LNCAP (cell line): ENCODE measurements around the gene ARHGAP10.

Experiments
- CTCF ChIP-seq: fragments of 450-650 bp; IDR thresholded peaks from 2 replicates; pipeline ENCODE4 v1.5.1; 2017; ENCODE audit warnings: mild to moderate bottlenecking

The ARHGAP10 gene

GRCh38 chr4:147791865-147792264, 60.0 kb downstream of the ARHGAP10 start:
- no peak for TF ChIP-seq CTCF

- no peak for TF ChIP-seq CTCF
Observed at GRCh38 chr4:147793569-147794313, 61.9 kb downstream of the ARHGAP10 start.

DNA sequence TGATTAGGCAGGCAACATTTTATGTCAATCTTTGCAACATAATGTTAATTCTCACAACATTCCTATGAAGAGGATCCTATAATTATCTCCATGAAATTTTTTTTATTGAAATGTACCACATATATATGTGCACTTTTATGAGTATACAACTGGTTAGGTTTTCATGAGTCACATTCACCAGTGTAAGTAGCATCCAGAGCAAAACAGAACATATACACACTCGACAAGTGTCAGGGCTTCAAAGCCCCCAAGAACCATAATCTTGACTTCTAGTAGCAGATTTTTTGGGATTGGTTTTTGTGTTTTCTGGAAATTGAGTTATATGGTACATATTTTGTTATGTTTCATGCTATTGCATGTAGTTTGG, 62.4 kb downstream of the ARHGAP10 start:
- no peak for TF ChIP-seq CTCF

- no peak for TF ChIP-seq CTCF
Observed at GRCh38 chr4:147794787-147795413, 63.0 kb downstream of the ARHGAP10 start.

DNA sequence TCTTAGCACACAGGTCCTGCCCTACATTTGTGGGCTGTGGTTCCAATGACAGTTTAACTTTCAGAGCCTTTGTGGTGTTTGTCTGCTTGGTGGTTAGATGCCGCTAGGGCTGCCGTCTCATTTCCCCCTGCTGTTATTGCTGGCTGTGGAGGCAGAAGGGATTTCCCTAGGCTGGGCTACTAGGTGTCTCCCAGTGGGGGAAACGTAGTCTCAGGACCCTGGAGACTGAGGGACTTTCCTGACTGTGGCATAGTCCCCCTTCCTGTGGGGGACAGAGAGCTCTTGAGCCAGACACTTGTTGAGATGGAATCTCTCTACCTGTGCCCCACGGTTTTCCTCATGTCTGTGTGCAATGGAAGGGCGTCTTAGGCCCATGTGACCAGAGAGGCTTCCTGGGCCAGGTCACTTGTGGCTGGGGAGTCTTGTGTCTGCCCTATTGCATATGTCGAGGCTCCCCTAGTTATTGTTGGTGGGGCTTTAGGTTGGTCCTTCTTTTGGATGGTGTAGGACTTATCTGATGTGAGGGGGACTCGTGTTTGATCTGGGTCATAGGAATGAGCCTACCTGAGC, 68.2 kb downstream of the ARHGAP10 start:
- no peak for TF ChIP-seq CTCF

DNA sequence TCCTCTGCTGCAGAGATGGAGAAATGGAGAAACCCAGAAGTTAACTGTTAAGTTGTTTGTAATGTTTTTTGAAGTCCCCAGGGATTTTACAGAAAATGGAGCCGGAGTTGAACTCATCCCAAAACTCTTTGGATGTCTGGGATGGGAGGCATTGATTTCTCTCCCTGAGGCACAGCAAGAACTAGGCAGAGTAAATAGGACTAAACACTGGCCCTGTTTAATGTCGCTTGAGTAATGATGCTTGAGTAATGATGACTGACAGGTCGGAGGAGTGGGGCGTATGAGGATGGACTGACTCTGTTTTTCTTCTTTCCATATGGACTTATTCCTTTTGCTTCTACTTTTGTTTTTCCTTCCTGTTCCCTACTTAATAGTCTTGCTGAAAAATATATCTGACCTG, 69.9 kb downstream of the ARHGAP10 start:
- no peak for TF ChIP-seq CTCF

DNA sequence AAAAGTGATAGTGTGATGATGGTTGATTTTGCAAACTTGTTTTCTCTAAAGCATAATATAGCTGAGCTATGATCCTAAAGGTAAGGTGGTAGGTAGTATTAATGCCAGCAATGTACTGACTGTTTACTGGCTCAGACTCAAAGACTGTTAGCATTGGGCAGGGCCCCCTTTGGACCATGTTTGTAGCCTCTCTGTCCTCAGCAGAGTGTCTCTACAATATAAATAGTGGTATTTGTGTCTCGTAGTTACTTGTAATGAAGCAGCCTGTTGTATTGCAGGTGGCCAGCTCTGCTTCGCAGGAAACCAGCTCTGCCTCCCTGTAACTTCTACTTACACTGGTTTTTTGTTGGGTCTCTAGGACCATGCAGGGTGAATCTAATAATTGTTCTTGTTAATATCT, 70.5 kb downstream of the ARHGAP10 start:
- TF ChIP-seq CTCF: no peak
